ENCODE results near the gene AGAP1. TPM values are rescaled to one million over a fixed set of nuclear protein-coding genes. Genes with fewer than 3 reads are reported as not detected.

The AGAP1 gene
- total RNA-seq, 4 donors from 2014 or later, result 33.7 to 55.2 (median 37.5) TPM

GRCh38 chr2:236033462-236033861 lies 539.6 kb downstream of the AGAP1 start:
- H3K4me3 ChIP-seq, result no peak overlapping the region
- no peak for ATAC-seq

GRCh38 chr2:236034974-236035373 lies 541.1 kb downstream of the AGAP1 start:
- WGBS, 2 donors (ENCODE audit: low coverage in 1 of 2), result 85 to 100% methylated on average over 2 to 8 of the region's 8 CpGs
- H3K27me3 ChIP-seq, result no peaks in the 10 kb centered on the region
- H3K36me3 ChIP-seq, result peaks cover 0 to 45% of the 10 kb centered on the region in 2 donors
- H3K4me1 ChIP-seq, result no peaks in the 10 kb centered on the region
- TF ChIP-seq POLR2AphosphoS5 (IDR thresholded peaks at IDR 0.05), result no peak
- TF ChIP-seq CTCF (IDR thresholded peaks at IDR 0.05), result no peak
- TF ChIP-seq POLR2A (IDR thresholded peaks at IDR 0.05), result no peak
- TF ChIP-seq EP300 (IDR thresholded peaks at IDR 0.05), result no peak
- H3K4me3 ChIP-seq, result no peak overlapping the region
- no peak overlapping the region for H3K27ac ChIP-seq
- H3K9me3 ChIP-seq, result no peaks in the 10 kb centered on the region
- no peak for ATAC-seq

More at GRCh38 chr2:236033462-236033861, 539.6 kb downstream of the AGAP1 start:
- Histone ChIP-seq H3K4me1 (no peaks in the 10 kb centered on the region), H3K9me3 (no peaks in the 10 kb centered on the region), H3K27me3 (no peaks in the 10 kb centered on the region), H3K36me3 (peaks cover 0 to 32% of the 10 kb centered on the region in 2 donors), H3K27ac (no peak overlapping the region)
- TF ChIP-seq CTCF (IDR thresholded peaks at IDR 0.05), result no peak
- TF ChIP-seq POLR2A (IDR thresholded peaks at IDR 0.05), result no peak
- TF ChIP-seq POLR2AphosphoS5 (IDR thresholded peaks at IDR 0.05), result no peak
- no peak for TF ChIP-seq EP300 (IDR thresholded peaks at IDR 0.05)
- WGBS, 2 donors (ENCODE audit: low coverage in 1 of 2), result 83 to 100% methylated on average over 2 to 4 of the region's 7 CpGs

- no peak for ATAC-seq
- no peaks in the 10 kb centered on the region for H3K9me3 ChIP-seq
- WGBS, 2 donors (ENCODE audit: low coverage in 1 of 2), result 78 to 92% methylated on average over 6 to 7 of the region's 16 CpGs
- H3K36me3 ChIP-seq, result peaks cover 0 to 56% of the 10 kb centered on the region in 2 donors
- H3K27me3 ChIP-seq, result no peaks in the 10 kb centered on the region
- TF ChIP-seq EP300 (IDR thresholded peaks at IDR 0.05) (no peak), POLR2AphosphoS5 (IDR thresholded peaks at IDR 0.05) (no peak), CTCF (IDR thresholded peaks at IDR 0.05) (no peak), POLR2A (IDR thresholded peaks at IDR 0.05) (no peak)
- no peaks in the 10 kb centered on the region for H3K4me1 ChIP-seq
- no peak overlapping the region for H3K4me3 ChIP-seq
- no peak overlapping the region for H3K27ac ChIP-seq
Observed at GRCh38 chr2:236036045-236036444, 542.2 kb downstream of the AGAP1 start.

GRCh38 chr2:236038096-236038495 lies 544.3 kb downstream of the AGAP1 start:
- Histone ChIP-seq H3K4me1 (no peaks in the 10 kb centered on the region), H3K4me3 (no peak overlapping the region), H3K9me3 (no peaks in the 10 kb centered on the region), H3K27ac (no peak overlapping the region), H3K36me3 (peaks cover 0 to 76% of the 10 kb centered on the region in 2 donors), H3K27me3 (no peaks in the 10 kb centered on the region)
- TF ChIP-seq POLR2A (IDR thresholded peaks at IDR 0.05), result no peak
- no peak for TF ChIP-seq POLR2AphosphoS5 (IDR thresholded peaks at IDR 0.05)
- no peak for TF ChIP-seq EP300 (IDR thresholded peaks at IDR 0.05)
- TF ChIP-seq CTCF (IDR thresholded peaks at IDR 0.05), result no peak
- 92 to 100% methylated on average over 1 to 7 of the region's 7 CpGs for WGBS, 2 donors (ENCODE audit: low coverage in 1 of 2)
- ATAC-seq, result no peak

- H3K4me1 ChIP-seq, result no peaks in the 10 kb centered on the region
- WGBS, 2 donors (ENCODE audit: low coverage in 1 of 2), result 87% methylated on average over 6 to 14 of the region's 21 CpGs
- TF ChIP-seq POLR2A (IDR thresholded peaks at IDR 0.05) (no peak), POLR2AphosphoS5 (IDR thresholded peaks at IDR 0.05) (no peak), CTCF (IDR thresholded peaks at IDR 0.05) (no peak), EP300 (IDR thresholded peaks at IDR 0.05) (no peak)
- no peaks in the 10 kb centered on the region for H3K27me3 ChIP-seq
- H3K4me3 ChIP-seq, result no peak overlapping the region
- H3K9me3 ChIP-seq, result no peaks in the 10 kb centered on the region
- no peak for ATAC-seq
- peaks cover 0 to 97% of the 10 kb centered on the region in 2 donors for H3K36me3 ChIP-seq
- no peak overlapping the region for H3K27ac ChIP-seq
Observed at GRCh38 chr2:236040600-236041328, 546.9 kb downstream of the AGAP1 start.
